Activated naive CD8-positive, alpha-beta T cell treated with anti-CD3 and anti-CD28 coated beads for 36 hours (primary cell): ENCODE data around the gene CABLES1. TPM values are rescaled to one million over a fixed set of nuclear protein-coding genes. Genes with fewer than 3 reads are reported as not detected.
"Not testable (repeated sequence)": the region's sequence is repeated elsewhere in the genome, so short reads cannot be mapped to it uniquely, and the experiment has no call there.

ENCODE experiments used
- DNase-seq: peaks from one replicate; pipeline ENCODE4 v3.0.0; 2021
- H3K27ac Mint-ChIP-seq: one replicate; pipeline ENCODE4 v1.8.0; 2022; ENCODE audit warnings: mild to moderate bottlenecking, moderate library complexity, mixed read lengths
- H3K27me3 Mint-ChIP-seq: one replicate; pipeline ENCODE4 v1.8.0; 2022; ENCODE audit warnings: mild to moderate bottlenecking, mixed read lengths
- H3K36me3 Mint-ChIP-seq: one replicate; pipeline ENCODE4 v1.8.0; 2021; ENCODE audit warnings: mild to moderate bottlenecking, mixed read lengths
- H3K4me1 Mint-ChIP-seq: one replicate; pipeline ENCODE4 v1.8.0; 2021; ENCODE audit warnings: mixed read lengths
- H3K4me3 Mint-ChIP-seq: one replicate; pipeline ENCODE4 v1.8.0; 2022; ENCODE audit warnings: mild to moderate bottlenecking, moderate library complexity, mixed read lengths
- H3K9me3 Mint-ChIP-seq: one replicate; pipeline ENCODE4 v1.8.0; 2022; ENCODE audit warnings: mixed read lengths
- total RNA-seq, 2 experiments: library from RNA; stranded (reverse); gene quantifications; one replicate each; pipeline ENCODE4 v1.2.3, GENCODE V29; 2021

CABLES1 gene
- 10 to 100 TPM; 10.0 to 11.8 TPM for total RNA-seq

- Mint-ChIP-seq H3K4me1 (peaks cover 25% of the 10 kb centered on the region), H3K36me3 (peaks cover 6% of the 10 kb centered on the region), H3K9me3 (no peaks in the 10 kb centered on the region), H3K27ac (no peak within 1 kb of the TSS), H3K27me3 (peaks cover 56% of the 10 kb centered on the region), H3K4me3 (peak within 1 kb of the TSS; percentile 75)
- peak; percentile 30 for DNase-seq
Measured at GRCh38 chr18:23134780-23135549, at the start of gene CABLES1. CABLES1 (plus strand) TSS chr18:23135485; CDS start chr18:23135763, 278 bp downstream.

GRCh38 chr18:23087352-23087751 lies 47.9 kb upstream of the CABLES1 start:
- Mint-ChIP-seq H3K9me3 (no peaks in the 10 kb centered on the region), H3K4me3 (no peak overlapping the region), H3K27me3 (peaks cover 4% of the 10 kb centered on the region), H3K4me1 (peaks cover 6% of the 10 kb centered on the region), H3K36me3 (no peaks in the 10 kb centered on the region), H3K27ac (no peak overlapping the region)
- DNase-seq: no peak

GRCh38 chr18:23088310-23088709 lies 47.0 kb upstream of the CABLES1 start:
- Mint-ChIP-seq H3K4me3 (no peak overlapping the region), H3K27me3 (peaks cover 4% of the 10 kb centered on the region), H3K36me3 (no peaks in the 10 kb centered on the region), H3K9me3 (no peaks in the 10 kb centered on the region), H3K4me1 (peaks cover 6% of the 10 kb centered on the region), H3K27ac (no peak overlapping the region)
- no peak for DNase-seq

GRCh38 chr18:23091017-23091993 lies 44.0 kb upstream of the CABLES1 start:
- not testable (repeated sequence) for H3K27me3 Mint-ChIP-seq, H3K4me3 Mint-ChIP-seq, H3K36me3 Mint-ChIP-seq, H3K4me1 Mint-ChIP-seq, H3K9me3 Mint-ChIP-seq, H3K27ac Mint-ChIP-seq, DNase-seq

GRCh38 chr18:23092121-23092520 lies 43.2 kb upstream of the CABLES1 start:
- H3K4me3 Mint-ChIP-seq: no peak overlapping the region
- H3K9me3 Mint-ChIP-seq: no peaks in the 10 kb centered on the region
- H3K27ac Mint-ChIP-seq: no peak overlapping the region
- DNase-seq: no peak
- H3K36me3 Mint-ChIP-seq: no peaks in the 10 kb centered on the region
- H3K4me1 Mint-ChIP-seq: peaks cover 6% of the 10 kb centered on the region
- H3K27me3 Mint-ChIP-seq: no peaks in the 10 kb centered on the region

GRCh38 chr18:23093130-23093529 lies 42.2 kb upstream of the CABLES1 start:
- DNase-seq, H3K4me1 Mint-ChIP-seq, H3K27me3 Mint-ChIP-seq, H3K9me3 Mint-ChIP-seq, H3K36me3 Mint-ChIP-seq, H3K4me3 Mint-ChIP-seq, H3K27ac Mint-ChIP-seq: not testable (repeated sequence)

- no peaks in the 10 kb centered on the region for H3K9me3 Mint-ChIP-seq
- peaks cover 6% of the 10 kb centered on the region for H3K4me1 Mint-ChIP-seq
- DNase-seq: no peak
- no peak overlapping the region for H3K4me3 Mint-ChIP-seq
- H3K27ac Mint-ChIP-seq: no peak overlapping the region
- H3K36me3 Mint-ChIP-seq: no peaks in the 10 kb centered on the region
- H3K27me3 Mint-ChIP-seq: no peaks in the 10 kb centered on the region
Measured at GRCh38 chr18:23093772-23094171, 41.5 kb upstream of the CABLES1 start.

GRCh38 chr18:23094411-23095190 lies 40.7 kb upstream of the CABLES1 start:
- H3K36me3 Mint-ChIP-seq: no peaks in the 10 kb centered on the region
- no peak overlapping the region for H3K27ac Mint-ChIP-seq
- H3K4me3 Mint-ChIP-seq: no peak overlapping the region
- no peaks in the 10 kb centered on the region for H3K9me3 Mint-ChIP-seq
- H3K4me1 Mint-ChIP-seq: peaks cover 6% of the 10 kb centered on the region
- H3K27me3 Mint-ChIP-seq: no peaks in the 10 kb centered on the region
- no peak for DNase-seq

GRCh38 chr18:23095463-23095862 lies 39.8 kb upstream of the CABLES1 start:
- no peak for DNase-seq
- Mint-ChIP-seq H3K27me3 (no peaks in the 10 kb centered on the region), H3K4me3 (no peak overlapping the region), H3K4me1 (peaks cover 6% of the 10 kb centered on the region), H3K9me3 (no peaks in the 10 kb centered on the region), H3K36me3 (no peaks in the 10 kb centered on the region), H3K27ac (no peak overlapping the region)

- H3K27ac Mint-ChIP-seq, H3K27me3 Mint-ChIP-seq, H3K9me3 Mint-ChIP-seq, DNase-seq, H3K36me3 Mint-ChIP-seq, H3K4me1 Mint-ChIP-seq, H3K4me3 Mint-ChIP-seq: not testable (repeated sequence)
Measured at GRCh38 chr18:23097016-23097415, 38.3 kb upstream of the CABLES1 start.

GRCh38 chr18:23099621-23100020 lies 35.7 kb upstream of the CABLES1 start:
- H3K9me3 Mint-ChIP-seq: no peaks in the 10 kb centered on the region
- H3K4me3 Mint-ChIP-seq: no peak overlapping the region
- H3K4me1 Mint-ChIP-seq: no peaks in the 10 kb centered on the region
- H3K36me3 Mint-ChIP-seq: no peaks in the 10 kb centered on the region
- H3K27ac Mint-ChIP-seq: no peak overlapping the region
- no peak for DNase-seq
- no peaks in the 10 kb centered on the region for H3K27me3 Mint-ChIP-seq

GRCh38 chr18:23101861-23102432 lies 33.3 kb upstream of the CABLES1 start:
- Mint-ChIP-seq H3K4me1 (no peaks in the 10 kb centered on the region), H3K4me3 (no peak overlapping the region), H3K27ac (no peak overlapping the region), H3K9me3 (no peaks in the 10 kb centered on the region), H3K36me3 (no peaks in the 10 kb centered on the region), H3K27me3 (no peaks in the 10 kb centered on the region)
- DNase-seq: no peak

- Mint-ChIP-seq H3K4me3 (no peak overlapping the region), H3K36me3 (no peaks in the 10 kb centered on the region), H3K9me3 (no peaks in the 10 kb centered on the region), H3K4me1 (no peaks in the 10 kb centered on the region), H3K27ac (no peak overlapping the region), H3K27me3 (no peaks in the 10 kb centered on the region)
- DNase-seq: no peak
Measured at GRCh38 chr18:23102493-23103261, 32.6 kb upstream of the CABLES1 start.

- Mint-ChIP-seq H3K4me3 (no peak overlapping the region), H3K36me3 (no peaks in the 10 kb centered on the region), H3K27ac (no peak overlapping the region), H3K9me3 (no peaks in the 10 kb centered on the region), H3K27me3 (no peaks in the 10 kb centered on the region), H3K4me1 (no peaks in the 10 kb centered on the region)
- DNase-seq: no peak
Measured at GRCh38 chr18:23103449-23103848, 31.8 kb upstream of the CABLES1 start.
